Smooth muscle cell (in vitro differentiated cells): ENCODE results near the gene ENTPD6. TPM values are rescaled to one million over a fixed set of nuclear protein-coding genes. Genes with fewer than 3 reads are reported as not detected.

ENCODE experiments used
- DNase-seq: peaks from one replicate; lab custom pipeline; 2025; ENCODE audit not compliant: unreplicated experiment; lab: John Stamatoyannopoulos, UW
- H2AFZ ChIP-seq: fragments of 200-600 bp; sonication (generic); 2 replicates; pipeline ENCODE4 v1.6.0; 2016; ENCODE audit warnings: antibody characterized with exemption, low read depth, mild to moderate bottlenecking
- H3F3A ChIP-seq: fragments of 200-600 bp; sonication (generic); 2 replicates; pipeline ENCODE4 v1.6.0; 2017; ENCODE audit warnings: antibody characterized with exemption, low read depth
- H3K27ac ChIP-seq: fragments of 200-600 bp; sonication (generic); 2 replicates; pipeline ENCODE4 v1.5.1; 2016; ENCODE audit warnings: low read depth, mild to moderate bottlenecking
- H3K27me3 ChIP-seq: fragments of 200-600 bp; sonication (generic); 2 replicates; pipeline ENCODE4 v1.6.1; 2016; ENCODE audit warnings: low read depth, mild to moderate bottlenecking
- H3K36me3 ChIP-seq: fragments of 200-600 bp; sonication (generic); 2 replicates; pipeline ENCODE4 v1.5.1; 2016; ENCODE audit warnings: low read depth
- H3K4me1 ChIP-seq: fragments of 200-600 bp; sonication (generic); 2 replicates; pipeline ENCODE4 v1.5.1; 2016; ENCODE audit warnings: low read depth
- H3K4me2 ChIP-seq: fragments of 200-600 bp; sonication (generic); 2 replicates; pipeline ENCODE4 v1.6.0; 2016; ENCODE audit warnings: mild to moderate bottlenecking
- H3K4me3 ChIP-seq: fragments of 200-600 bp; sonication (generic); 2 replicates; pipeline ENCODE4 v1.5.1; 2016; ENCODE audit warnings: mild to moderate bottlenecking
- H3K79me2 ChIP-seq: fragments of 200-600 bp; sonication (generic); 2 replicates; pipeline ENCODE4 v1.6.0; 2016; ENCODE audit warnings: low read depth, mild to moderate bottlenecking
- H3K9ac ChIP-seq: fragments of 200-600 bp; sonication (generic); 2 replicates; pipeline ENCODE4 v1.6.0; 2016; ENCODE audit warnings: low read depth
- H3K9me3 ChIP-seq: fragments of 200-600 bp; sonication (generic); replicated peaks from 2 replicates; pipeline ENCODE4 v1.5.1; 2016; ENCODE audit warnings: low read depth
- H4K20me1 ChIP-seq: fragments of 200-600 bp; sonication (generic); 2 replicates; pipeline ENCODE4 v1.6.0; 2016; ENCODE audit warnings: low read depth
- WGBS: methylation state at CpG from one replicate; pipeline ENCODE4 v1.1.7; 2016; ENCODE audit warnings: low lambda C conversion rate; 5-methylcytosine and 5-hydroxymethylcytosine counted together
- polyA plus RNA-seq: library from polyadenylated mRNA; unstranded; fragments of >200 nt; fragmentation: Nextera tagmentation; extraction: Ambion mirVana; gene quantifications from 2 replicates; pipeline ENCODE4 v1.2.1, GENCODE V29; 2016
- total RNA-seq: library from RNA; depleted of rRNA; stranded (reverse); fragments of >200 nt; gene quantifications from 2 replicates; pipeline ENCODE4 v1.2.3, GENCODE V29; 2014
- TF ChIP-seq, protein P1 (sequence below): fragments of 200-600 bp; sonication (generic); IDR thresholded peaks from 2 replicates; pipeline ENCODE4 v1.5.1; 2017; ENCODE audit warnings: borderline replicate concordance, mild to moderate bottlenecking, antibody characterized with exemption; ENCODE audit not compliant: insufficient read depth, poor library complexity, severe bottlenecking

Gene ENTPD6
- total and polyA plus RNA-seq, 2 experiments from 2014 or later: 12.6 to 19.9 TPM

DNA sequence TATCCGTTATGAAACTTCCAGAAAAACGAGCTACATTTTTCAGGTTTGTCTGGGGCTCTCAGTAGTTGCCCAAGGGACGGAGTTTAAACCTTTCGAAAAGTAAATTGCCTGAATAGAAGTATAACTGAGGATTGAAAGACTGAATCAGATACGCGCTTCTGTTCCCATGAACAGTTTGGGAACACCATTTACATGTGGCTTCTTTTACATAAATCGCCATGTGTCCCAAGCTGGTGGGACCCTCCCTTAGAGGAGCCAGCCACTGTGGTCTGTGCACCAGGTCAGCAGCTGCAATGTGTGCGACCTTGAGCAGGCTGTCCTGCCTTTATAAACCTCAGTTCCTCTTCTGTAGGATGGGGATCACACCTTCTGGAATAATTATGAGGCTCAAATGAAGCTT is 11.0 kb downstream of the ENTPD6 start:
- H3K9ac ChIP-seq: no peak overlapping the region
- H3F3A ChIP-seq: no peaks in the 10 kb centered on the region
- H3K27ac ChIP-seq: no peak overlapping the region
- H3K79me2 ChIP-seq: peaks cover 30% of the 10 kb centered on the region
- peaks cover 55% of the 10 kb centered on the region for H4K20me1 ChIP-seq
- H2AFZ ChIP-seq: no peak overlapping the region
- peaks cover 5% of the 10 kb centered on the region for H3K4me1 ChIP-seq
- H3K27me3 ChIP-seq: no peaks in the 10 kb centered on the region
- WGBS: 94% methylated on average over 8 of the region's 8 CpGs
- no peak overlapping the region for H3K4me2 ChIP-seq
- H3K4me3 ChIP-seq: no peak overlapping the region
- TF ChIP-seq, protein P1, sequence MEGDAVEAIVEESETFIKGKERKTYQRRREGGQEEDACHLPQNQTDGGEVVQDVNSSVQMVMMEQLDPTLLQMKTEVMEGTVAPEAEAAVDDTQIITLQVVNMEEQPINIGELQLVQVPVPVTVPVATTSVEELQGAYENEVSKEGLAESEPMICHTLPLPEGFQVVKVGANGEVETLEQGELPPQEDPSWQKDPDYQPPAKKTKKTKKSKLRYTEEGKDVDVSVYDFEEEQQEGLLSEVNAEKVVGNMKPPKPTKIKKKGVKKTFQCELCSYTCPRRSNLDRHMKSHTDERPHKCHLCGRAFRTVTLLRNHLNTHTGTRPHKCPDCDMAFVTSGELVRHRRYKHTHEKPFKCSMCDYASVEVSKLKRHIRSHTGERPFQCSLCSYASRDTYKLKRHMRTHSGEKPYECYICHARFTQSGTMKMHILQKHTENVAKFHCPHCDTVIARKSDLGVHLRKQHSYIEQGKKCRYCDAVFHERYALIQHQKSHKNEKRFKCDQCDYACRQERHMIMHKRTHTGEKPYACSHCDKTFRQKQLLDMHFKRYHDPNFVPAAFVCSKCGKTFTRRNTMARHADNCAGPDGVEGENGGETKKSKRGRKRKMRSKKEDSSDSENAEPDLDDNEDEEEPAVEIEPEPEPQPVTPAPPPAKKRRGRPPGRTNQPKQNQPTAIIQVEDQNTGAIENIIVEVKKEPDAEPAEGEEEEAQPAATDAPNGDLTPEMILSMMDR: no peak
- no peak for DNase-seq
- H3K36me3 ChIP-seq: peaks cover 7% of the 10 kb centered on the region
- H3K9me3 ChIP-seq: no peaks in the 10 kb centered on the region

- Histone ChIP-seq H3K36me3 (peaks cover 7% of the 10 kb centered on the region), H3K4me1 (peaks cover 5% of the 10 kb centered on the region), H3K4me3 (no peak overlapping the region)
Measured at GRCh38 chr20:25207149-25207959, 11.8 kb downstream of the ENTPD6 start.

DNA sequence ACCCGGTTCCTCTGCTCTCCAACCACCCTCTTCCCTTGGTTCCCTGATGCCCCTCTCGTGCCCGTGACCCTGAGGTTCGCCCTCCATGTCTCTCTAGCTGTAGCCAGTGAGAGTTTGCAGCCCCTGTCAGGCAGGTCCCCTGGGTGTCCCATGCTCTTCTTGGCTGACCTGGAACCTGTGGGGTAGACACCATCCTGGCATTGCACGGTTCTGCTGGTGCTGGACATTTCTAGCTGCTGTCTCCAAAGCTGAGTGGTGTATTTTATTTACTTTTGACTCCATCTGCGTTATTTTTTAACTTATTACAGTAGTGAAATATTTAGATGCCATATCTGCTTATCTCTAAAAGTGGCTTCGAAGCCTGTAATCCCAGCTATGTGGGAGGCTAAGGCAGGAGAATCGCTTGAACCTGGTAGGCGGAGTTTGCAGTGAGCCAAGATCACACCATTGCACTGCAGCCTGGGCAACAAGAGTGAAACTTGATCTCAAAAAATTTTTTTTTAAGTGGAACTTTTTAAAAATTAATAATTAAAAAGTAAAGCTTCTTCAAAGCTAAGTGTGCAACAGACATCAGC is 12.5 kb downstream of the ENTPD6 start:
- Histone ChIP-seq H3F3A (no peaks in the 10 kb centered on the region), H3K4me2 (peak overlapping the region; percentile 44), H3K27ac (no peak overlapping the region), H3K9me3 (no peaks in the 10 kb centered on the region), H3K4me1 (peaks cover 5% of the 10 kb centered on the region), H4K20me1 (peaks cover 42% of the 10 kb centered on the region), H2AFZ (no peak overlapping the region), H3K36me3 (peaks cover 7% of the 10 kb centered on the region), H3K27me3 (no peaks in the 10 kb centered on the region), H3K9ac (no peak overlapping the region), H3K4me3 (no peak overlapping the region), H3K79me2 (peaks cover 15% of the 10 kb centered on the region)
- TF ChIP-seq, protein P1: no peak
- DNase-seq: no peak
- WGBS: 76% methylated on average over 9 of the region's 9 CpGs

More at GRCh38 chr20:25207149-25207959, 11.8 kb downstream of the ENTPD6 start:
- no peaks in the 10 kb centered on the region for H3K27me3 ChIP-seq
- DNase-seq: no peak
- H4K20me1 ChIP-seq: peaks cover 49% of the 10 kb centered on the region
- no peak overlapping the region for H3K27ac ChIP-seq
- no peaks in the 10 kb centered on the region for H3K9me3 ChIP-seq
- peaks cover 22% of the 10 kb centered on the region for H3K79me2 ChIP-seq
- H2AFZ ChIP-seq: no peak overlapping the region
- no peaks in the 10 kb centered on the region for H3F3A ChIP-seq
- no peak overlapping the region for H3K4me2 ChIP-seq
- 96% methylated on average over 22 of the region's 22 CpGs for WGBS
- TF ChIP-seq, protein P1: no peak
- no peak overlapping the region for H3K9ac ChIP-seq

DNA sequence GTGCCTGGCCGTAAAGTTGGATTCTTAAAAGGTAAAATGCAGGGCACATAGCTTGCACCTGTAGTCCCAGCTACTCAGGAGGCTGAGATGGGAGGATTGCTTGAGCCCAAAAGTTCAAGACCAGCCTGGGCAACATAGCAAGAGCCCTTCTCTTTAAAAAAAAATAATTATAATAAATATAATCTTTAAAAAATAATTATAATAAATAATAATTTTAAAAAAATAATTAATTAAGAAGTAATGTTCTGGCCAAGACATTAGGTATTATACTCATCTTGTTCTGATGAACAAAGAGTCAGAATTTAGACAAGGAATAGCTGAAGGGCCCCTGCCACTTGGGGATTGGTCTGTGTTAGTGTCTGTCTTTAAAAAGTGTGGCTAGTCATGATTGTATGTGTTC is 13.9 kb downstream of the ENTPD6 start:
- TF ChIP-seq, protein P1: no peak
- WGBS: 88% methylated on average over 1 of the region's 1 CpG
- H3K9ac ChIP-seq: no peak overlapping the region

More for the DNA sequence above, 13.9 kb downstream of the ENTPD6 start:
- Histone ChIP-seq H3K9me3 (no peaks in the 10 kb centered on the region), H4K20me1 (peaks cover 32% of the 10 kb centered on the region), H3K27me3 (no peaks in the 10 kb centered on the region), H3K79me2 (peaks cover 2% of the 10 kb centered on the region), H3K4me1 (peaks cover under 1% of the 10 kb centered on the region), H3K4me3 (no peak overlapping the region), H3K4me2 (no peak overlapping the region), H2AFZ (no peak overlapping the region), H3K36me3 (peaks cover 7% of the 10 kb centered on the region), H3F3A (no peaks in the 10 kb centered on the region), H3K27ac (no peak overlapping the region)
- no peak for DNase-seq
